ENCODE data around the gene ZEB2. TPM values are rescaled to one million over a fixed set of nuclear protein-coding genes. Genes with fewer than 3 reads are reported as not detected.

ZEB2 gene
- total RNA-seq, 2 experiments from 2014 or later, result 13.5 to 14.9 TPM

DNA sequence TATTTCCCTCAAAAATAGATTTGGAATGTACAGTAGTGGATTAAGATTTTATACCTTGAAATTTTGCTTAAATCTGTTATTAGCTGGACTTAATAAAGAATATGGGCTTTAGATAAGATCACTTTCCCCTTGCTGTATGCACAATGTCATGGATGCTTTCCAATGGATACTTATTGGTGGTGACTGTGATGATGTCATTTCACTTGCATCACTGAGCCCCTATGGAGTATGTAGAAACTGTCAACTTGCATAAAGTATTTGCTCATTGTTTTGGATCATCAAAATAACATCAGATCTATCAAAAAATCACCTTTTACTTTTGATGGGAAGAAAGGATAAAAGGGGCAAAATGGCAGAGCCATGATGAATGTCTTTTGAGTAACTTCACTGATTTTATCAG lies 112.7 kb downstream of the ZEB2 start:
- ATAC-seq, result no peak

GRCh38 chr2:144405982-144406788 lies 113.7 kb downstream of the ZEB2 start:
- CTCF ChIA-PET, result no interaction called here
- no peaks in the 10 kb centered on the region for H3K9me3 Mint-ChIP-seq
- DNase-seq (no peak), ATAC-seq (no peak)
- intact Hi-C loops (cut with micrococcal nuclease), result no loop called here
- no peak overlapping the region for H3K27ac Mint-ChIP-seq
- no peaks in the 10 kb centered on the region for H3K27me3 Mint-ChIP-seq
- TF ChIP-seq, protein P1, sequence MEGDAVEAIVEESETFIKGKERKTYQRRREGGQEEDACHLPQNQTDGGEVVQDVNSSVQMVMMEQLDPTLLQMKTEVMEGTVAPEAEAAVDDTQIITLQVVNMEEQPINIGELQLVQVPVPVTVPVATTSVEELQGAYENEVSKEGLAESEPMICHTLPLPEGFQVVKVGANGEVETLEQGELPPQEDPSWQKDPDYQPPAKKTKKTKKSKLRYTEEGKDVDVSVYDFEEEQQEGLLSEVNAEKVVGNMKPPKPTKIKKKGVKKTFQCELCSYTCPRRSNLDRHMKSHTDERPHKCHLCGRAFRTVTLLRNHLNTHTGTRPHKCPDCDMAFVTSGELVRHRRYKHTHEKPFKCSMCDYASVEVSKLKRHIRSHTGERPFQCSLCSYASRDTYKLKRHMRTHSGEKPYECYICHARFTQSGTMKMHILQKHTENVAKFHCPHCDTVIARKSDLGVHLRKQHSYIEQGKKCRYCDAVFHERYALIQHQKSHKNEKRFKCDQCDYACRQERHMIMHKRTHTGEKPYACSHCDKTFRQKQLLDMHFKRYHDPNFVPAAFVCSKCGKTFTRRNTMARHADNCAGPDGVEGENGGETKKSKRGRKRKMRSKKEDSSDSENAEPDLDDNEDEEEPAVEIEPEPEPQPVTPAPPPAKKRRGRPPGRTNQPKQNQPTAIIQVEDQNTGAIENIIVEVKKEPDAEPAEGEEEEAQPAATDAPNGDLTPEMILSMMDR (IDR thresholded peaks at IDR 0.05), result no peak
- no peak overlapping the region for H3K4me3 Mint-ChIP-seq
- POLR2A ChIA-PET, result interaction anchor here (0.6 to 0.8 kb wide), 3 partner anchors 64 to 582 kb away, joined by 3 read pairs; no protein-coding TSS in a partner anchor
- peaks cover 21% of the 10 kb centered on the region for H3K36me3 Mint-ChIP-seq (ENCODE audit: low read depth)
- peaks cover 2% of the 10 kb centered on the region for H3K4me1 Mint-ChIP-seq (ENCODE audit: low read depth)

More for the DNA sequence above, 112.7 kb downstream of the ZEB2 start:
- peaks cover 2% of the 10 kb centered on the region for H3K4me1 Mint-ChIP-seq (ENCODE audit: low read depth)
- DNase-seq, result no peak
- CTCF ChIA-PET, result no interaction called here
- intact Hi-C loops (cut with micrococcal nuclease), result no loop called here
- TF ChIP-seq, protein P1 (IDR thresholded peaks at IDR 0.05), result no peak
- no peak overlapping the region for H3K27ac Mint-ChIP-seq
- peaks cover 18% of the 10 kb centered on the region for H3K36me3 Mint-ChIP-seq (ENCODE audit: low read depth)
- no peak overlapping the region for H3K4me3 Mint-ChIP-seq
- no peaks in the 10 kb centered on the region for H3K27me3 Mint-ChIP-seq
- POLR2A ChIA-PET, result no interaction called here
- H3K9me3 Mint-ChIP-seq, result no peaks in the 10 kb centered on the region

GRCh38 chr2:144405321-144405720 lies 114.6 kb downstream of the ZEB2 start:
- Mint-ChIP-seq H3K4me1 (ENCODE audit: low read depth) (peaks cover 2% of the 10 kb centered on the region), H3K27me3 (no peaks in the 10 kb centered on the region), H3K36me3 (ENCODE audit: low read depth) (peaks cover 23% of the 10 kb centered on the region), H3K27ac (no peak overlapping the region), H3K4me3 (no peak overlapping the region), H3K9me3 (no peaks in the 10 kb centered on the region)
- no peak for ATAC-seq
- CTCF ChIA-PET, result no interaction called here
- TF ChIP-seq, protein P1 (IDR thresholded peaks at IDR 0.05), result no peak
- POLR2A ChIA-PET, result interaction anchor here (0.6 kb wide), 1 partner anchor 438 kb away, joined by 3 read pairs; no protein-coding TSS in a partner anchor
- intact Hi-C loops (cut with micrococcal nuclease), result no loop called here
- DNase-seq, result no peak

DNA sequence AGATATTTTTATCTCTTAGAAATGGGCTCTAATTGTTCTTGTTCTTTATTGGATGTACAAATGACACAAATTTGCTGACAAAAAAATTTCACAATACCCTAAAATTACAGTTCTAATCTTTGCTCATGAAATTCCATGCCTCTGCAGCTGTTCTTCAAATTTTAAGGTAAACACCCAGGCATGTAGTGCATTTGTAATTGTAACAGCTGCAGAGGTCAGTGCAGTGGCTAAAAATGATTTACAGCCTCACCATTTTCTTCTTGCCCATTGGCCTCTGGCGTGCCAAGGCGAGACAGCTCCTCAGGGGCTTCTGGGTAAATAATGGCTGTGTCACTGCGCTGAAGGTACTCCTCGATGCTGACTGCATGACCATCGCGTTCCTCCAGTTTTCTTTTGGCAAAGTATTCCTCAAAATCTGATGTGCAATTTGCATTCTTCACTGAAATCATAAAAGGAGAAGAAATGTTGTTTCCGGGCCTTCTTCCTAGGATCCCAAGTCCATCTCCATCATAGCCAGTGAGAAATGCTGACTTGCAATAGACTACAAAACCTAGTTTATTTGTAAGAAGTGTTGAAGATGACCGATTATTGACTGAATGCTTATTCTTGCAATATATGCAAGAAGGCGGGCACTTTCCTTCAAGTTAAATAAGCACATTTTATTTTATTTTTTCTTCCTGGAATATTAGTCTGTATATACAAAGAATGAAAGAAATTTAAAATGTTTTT lies 115.2 kb downstream of the ZEB2 start:
- ATAC-seq, result no peak
- ChIA-PET CTCF (no interaction called here), POLR2A (no interaction called here)

More for the DNA sequence above, 115.2 kb downstream of the ZEB2 start:
- Mint-ChIP-seq H3K4me3 (no peak overlapping the region), H3K27ac (no peak overlapping the region), H3K4me1 (ENCODE audit: low read depth) (peaks cover 2% of the 10 kb centered on the region), H3K9me3 (no peaks in the 10 kb centered on the region), H3K36me3 (ENCODE audit: low read depth) (peaks cover 28% of the 10 kb centered on the region), H3K27me3 (no peaks in the 10 kb centered on the region)
- TF ChIP-seq, protein P1 (IDR thresholded peaks at IDR 0.05), result no peak
- intact Hi-C loops (cut with micrococcal nuclease), result no loop called here
- no peak for DNase-seq

Measured in activated CD8-positive, alpha-beta T cell treated with anti-CD3 and anti-CD28 coated beads for 36 hours (primary cell).